Right hindlimb (tissue), 1 donor: ENCODE measurements around the gene KLHL14.
A peak's percentile ranks its signal among the peaks of the same experiment; 100 is the strongest.

Experiments
- DNase-seq: peaks from one replicate; pipeline ENCODE4 v3.0.0-alpha.2; 2018

The KLHL14 gene

DNA sequence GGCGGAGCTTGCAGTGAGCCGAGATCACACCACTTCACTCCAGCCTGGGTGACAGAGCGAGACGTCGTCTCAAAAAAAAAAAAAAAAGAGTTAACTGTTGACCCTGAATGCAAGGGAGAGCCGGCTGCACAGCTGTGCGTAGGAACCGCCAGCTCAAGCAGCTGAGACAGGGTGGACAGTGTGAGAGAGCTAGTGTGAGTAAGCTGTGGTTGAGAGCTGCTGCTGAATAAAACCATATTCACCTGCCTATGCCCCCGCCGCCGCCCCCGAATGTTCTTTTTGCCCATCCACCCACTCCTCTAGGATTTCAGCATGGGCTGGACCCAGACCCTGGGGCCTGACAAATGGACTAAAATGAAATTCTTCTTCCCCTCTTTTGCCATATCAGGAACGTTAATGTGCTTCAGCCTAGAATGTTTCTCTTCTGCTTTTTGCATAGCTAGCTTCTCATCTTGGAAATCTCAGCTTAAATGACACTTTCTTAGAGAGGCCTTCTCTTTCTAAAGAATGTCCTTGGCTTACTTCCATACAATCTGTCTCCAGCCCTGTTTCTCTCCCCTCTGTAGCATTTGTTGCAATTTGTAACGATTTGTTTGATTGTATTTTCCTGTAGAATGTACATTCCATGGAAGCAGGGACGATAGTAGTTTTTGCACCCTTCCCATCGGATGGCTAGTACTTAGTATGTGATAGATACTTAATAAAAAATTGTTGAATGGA, 142.7 kb downstream of the KLHL14 start:
- DNase-seq, result peak; percentile 35

DNA sequence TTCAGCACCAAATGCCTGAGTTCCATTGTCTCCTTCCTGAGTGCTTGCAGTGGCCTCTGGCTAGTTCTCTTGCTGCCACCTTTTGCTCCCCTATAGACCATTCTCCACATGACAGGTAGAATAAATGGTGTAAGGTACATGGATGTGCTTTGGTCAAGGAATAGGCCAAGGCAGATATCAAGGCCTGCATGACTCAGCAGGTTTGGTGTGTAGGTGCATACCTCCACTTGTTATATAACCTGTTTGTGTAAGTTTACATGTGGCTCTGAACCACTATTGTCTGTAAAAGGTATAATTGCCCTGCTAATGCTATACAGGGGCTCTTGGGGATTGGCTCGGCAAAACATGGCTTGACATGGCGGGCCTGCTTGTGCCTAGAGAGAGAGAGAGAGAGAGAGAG, 143.5 kb downstream of the KLHL14 start:
- DNase-seq, result no peak

GRCh38 chr18:32624182-32624723, 148.6 kb downstream of the KLHL14 start:
- DNase-seq, result no peak

DNA sequence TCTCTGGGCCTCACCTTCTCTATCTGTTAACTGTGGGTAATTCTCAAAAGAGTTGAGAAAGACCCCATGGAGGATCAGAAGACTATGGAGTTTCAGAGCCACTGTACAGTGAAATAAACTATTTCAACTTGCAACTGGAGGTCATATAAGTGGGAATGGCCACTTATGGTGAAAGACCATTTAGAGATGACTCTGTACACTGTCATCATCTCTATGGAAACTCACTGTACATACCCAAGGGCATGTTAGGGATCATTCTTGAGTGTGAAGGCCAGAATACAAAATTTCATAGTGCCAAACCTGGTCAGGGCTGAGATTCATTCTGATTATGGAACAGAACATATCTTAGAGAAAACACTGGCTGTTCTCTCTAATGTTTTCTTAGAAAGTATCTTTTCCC, 149.3 kb downstream of the KLHL14 start:
- no peak for DNase-seq
